Thyroid gland (tissue), 4 donors: ENCODE results near the gene CAPN10.

Source experiments
- CTCF ChIP-seq, 6 experiments: fragments of 200-600 bp in 3 of 6; fragments of 450-650 bp in 3 of 6; sonication (generic) in 3 of 6; IDR thresholded peaks; one replicate each; pipeline ENCODE4 v1.5.1; 2016 to 2019; ENCODE audit warnings: antibody characterized with exemption in 6 of 6, mild to moderate bottlenecking in 2 of 6, inconsistent platforms in 1 of 6, moderate library complexity in 1 of 6
- POLR2A ChIP-seq, 2 donors: fragments of 450-650 bp; IDR thresholded peaks; one replicate each; pipeline ENCODE4 v1.6.1; 2017; ENCODE audit warnings: antibody characterized with exemption in 2 of 2, mild to moderate bottlenecking in 2 of 2, moderate library complexity in 1 of 2

- TF ChIP-seq CTCF (IDR thresholded peaks at IDR 0.05) (no peak), POLR2A (IDR thresholded peaks at IDR 0.05) (no peak)
Observed at GRCh38 chr2:240613781-240614180, 27.2 kb downstream of the CAPN10 start.
